H1 (cell line): ENCODE data around the gene NXPH1. TPM values are rescaled to one million over a fixed set of nuclear protein-coding genes. Genes with fewer than 3 reads are reported as not detected.

Experiments used
- ASH2L ChIP-seq: fragments of 200-600, 300-600 bp; sonication (generic); IDR thresholded peaks from one replicate; pipeline ENCODE4 v1.7.1; 2017; ENCODE audit warnings: low read length
- BCL11A ChIP-seq, 2 experiments: IDR thresholded peaks; one replicate each; pipeline ENCODE4 v1.6.1; 2011; ENCODE audit warnings: low read depth in 2 of 2, low read length in 2 of 2, mild to moderate bottlenecking in 2 of 2
- CREB1 ChIP-seq: IDR thresholded peaks from 2 replicates; pipeline ENCODE4 v1.6.1; 2012; ENCODE audit warnings: inconsistent platforms
- GABPA ChIP-seq: IDR thresholded peaks from 2 replicates; pipeline ENCODE4 v1.6.1; 2011; ENCODE audit warnings: mild to moderate bottlenecking, low read length, moderate library complexity, borderline replicate concordance; ENCODE audit not compliant: insufficient read depth
- KDM1A ChIP-seq: fragments of 200-600, 300-600 bp; sonication (generic); IDR thresholded peaks from 2 replicates; pipeline ENCODE4 v1.7.1; 2016; ENCODE audit warnings: mild to moderate bottlenecking, low read length, borderline replicate concordance
- MAFK ChIP-seq: IDR thresholded peaks from 2 replicates; pipeline ENCODE4 v1.6.1; 2012; ENCODE audit warnings: low read depth, mild to moderate bottlenecking, improper control_type of control experiment, low read length
- RAD21 ChIP-seq, 2 experiments: IDR thresholded peaks in 1 of 2; conservative IDR thresholded peaks in 1 of 2; 2 replicates each; pipeline ENCODE4 v1.6.1; 2011; ENCODE audit warnings: low read depth in 2 of 2, low read length in 2 of 2, improper control_type of control experiment in 1 of 2, inconsistent platforms in 1 of 2, mild to moderate bottlenecking in 1 of 2, moderate library complexity in 1 of 2
- SAP30 ChIP-seq: fragments of 300-600 bp; sonication (generic); IDR thresholded peaks from 2 replicates; pipeline ENCODE4 v1.7.1; 2012; ENCODE audit warnings: low read length, moderate library complexity, mild to moderate bottlenecking, inconsistent platforms; ENCODE audit not compliant: insufficient read depth, insufficient replicate concordance
- SP4 ChIP-seq: IDR thresholded peaks from 2 replicates; pipeline ENCODE4 v1.6.1; 2012; ENCODE audit warnings: low read length, inconsistent platforms
- TCF12 ChIP-seq: IDR thresholded peaks from 2 replicates; pipeline ENCODE4 v1.6.1; 2011; ENCODE audit warnings: low read depth, mild to moderate bottlenecking, low read length
- polyA plus RNA-seq, 7 experiments: library from polyadenylated mRNA; depleted of rRNA in 3 of 7; stranded (reverse) in 5 of 7; unstranded in 2 of 7; fragments of >200 nt in 5 of 7; fragments of 200-250 nt in 2 of 7; gene quantifications; 1 replicate in 5 of 7; 2 replicates in 1 of 7; 4 replicates in 1 of 7; pipeline versions ENCODE4 v1.2.1 to v1.2.3, GENCODE V29; 2011 to 2013; ENCODE audit warnings: missing spikeins in 2 of 7, mixed read lengths in 2 of 7
- total RNA-seq: library from RNA; stranded (reverse); fragmentation: NEBNext Ultra II Directional; extraction: Animal tissue kit (Norgen Biotek cat#: 25700); gene quantifications from 2 replicates; pipeline ENCODE4 v1.2.1, GENCODE V29; 2021

Gene NXPH1
- total and polyA plus RNA-seq, 2 of the 8 experiments (the other 6 are each of a cell fraction or from before 2014, with no cell fraction given): 0.14 to 1.0 TPM

DNA sequence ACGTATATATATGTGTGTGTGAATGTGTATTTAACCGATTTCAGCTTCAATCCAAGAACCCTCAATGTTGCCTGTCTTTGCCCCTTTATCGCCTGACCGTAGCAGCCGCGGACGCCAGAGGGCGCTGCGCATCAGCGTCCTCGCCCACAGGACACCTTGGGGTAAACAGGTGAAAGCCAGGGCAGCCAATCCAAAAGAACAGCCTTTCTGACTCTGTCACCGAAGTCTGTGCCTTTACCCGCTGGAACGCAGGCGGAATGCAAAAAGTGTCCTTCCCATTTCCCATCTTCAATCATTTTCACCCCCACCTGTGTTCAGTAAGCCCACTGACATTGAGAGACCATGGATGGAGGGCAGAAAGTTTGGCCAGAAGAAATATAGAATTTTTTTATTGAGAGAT is 3.6 kb downstream of the NXPH1 start (continued):
- TF ChIP-seq BCL11A (IDR thresholded peaks at IDR 0.05; ENCODE audit: low read depth in 2 of 2, low read length in 2 of 2) (no peak), MAFK (no peak), ASH2L (no peak), TCF12 (0 out of 2 replicates have a peak, but pooled peaks have one; percentile 54), SAP30 (no peak), GABPA (no peak), SP4 (no peak), RAD21 (IDR thresholded peaks at IDR 0.05 in 1 of 2, conservative IDR thresholded peaks at IDR 0.05 in 1 of 2; ENCODE audit: low read depth in 2 of 2, low read length in 2 of 2) (peak; percentile 92 to 95), CREB1 (peak; percentile 43; the same call in 1 of the 2 replicates), KDM1A (no peak)
